SK-N-SH treated with all-trans-retinoic acid at 6 μM for 48 hours (cell line): ENCODE results near the gene ARMH1.
"Not testable (repeated sequence)": the region's sequence is repeated elsewhere in the genome, so short reads cannot be mapped to it uniquely, and the experiment has no call there.

ENCODE experiments used
- ATAC-seq: fragments of 200-7000 bp; cut with Tn5 transposase; 3 replicates; pipeline ENCODE4 v1.9.1; 2020; ENCODE audit warnings: mild to moderate bottlenecking, moderate library complexity
- BACH2 ChIP-seq: fragments of 250-450 bp; sonication (Bioruptor Pico); IDR thresholded peaks from 2 replicates; pipeline ENCODE4 v1.9.0; 2021; ENCODE audit warnings: mild to moderate bottlenecking, borderline replicate concordance
- CSDC2 ChIP-seq: fragments of 250-450 bp; sonication (Bioruptor Pico); IDR thresholded peaks from 2 replicates; pipeline ENCODE4 v1.5.0; 2020; ENCODE audit warnings: mild to moderate bottlenecking, moderate library complexity
- ESRRG ChIP-seq: fragments of 250-450 bp; sonication (Bioruptor Pico); IDR thresholded peaks from 2 replicates; pipeline ENCODE4 v1.6.1; 2021; ENCODE audit warnings: mild to moderate bottlenecking
- OSR1 ChIP-seq: fragments of 250-450 bp; sonication (Bioruptor Pico); IDR thresholded peaks from 2 replicates; pipeline ENCODE4 v1.8.0; 2022; ENCODE audit warnings: moderate library complexity, mild to moderate bottlenecking, inconsistent platforms
- POU6F1 ChIP-seq: fragments of 250-450 bp; sonication (Bioruptor Pico); IDR thresholded peaks from 2 replicates; pipeline ENCODE4 v1.8.0; 2021; ENCODE audit warnings: low read depth, mild to moderate bottlenecking, moderate library complexity, borderline replicate concordance
- PPARA ChIP-seq: fragments of 250-450 bp; sonication (Bioruptor Pico); IDR thresholded peaks from 2 replicates; pipeline ENCODE4 v1.5.0; 2020; ENCODE audit warnings: mild to moderate bottlenecking, borderline replicate concordance
- SNAI2 ChIP-seq: fragments of 250-450 bp; sonication (Bioruptor Pico); IDR thresholded peaks from 2 replicates; pipeline ENCODE4 v1.5.0; 2020; ENCODE audit warnings: mild to moderate bottlenecking, moderate library complexity
- TCF4 ChIP-seq: fragments of 250-450 bp; sonication (Bioruptor Pico); IDR thresholded peaks from 2 replicates; pipeline ENCODE4 v1.8.0; 2021; ENCODE audit warnings: mild to moderate bottlenecking, moderate library complexity, borderline replicate concordance
- TOX ChIP-seq: fragments of 250-450 bp; sonication (Bioruptor Pico); IDR thresholded peaks from 2 replicates; pipeline ENCODE4 v1.8.0; 2021; ENCODE audit warnings: mild to moderate bottlenecking, moderate library complexity, borderline replicate concordance
- ZC3H10 ChIP-seq: fragments of 250-450 bp; sonication (Bioruptor Pico); IDR thresholded peaks from 2 replicates; pipeline ENCODE4 v1.5.1; 2021; ENCODE audit warnings: mild to moderate bottlenecking, moderate library complexity
- ZFP3 ChIP-seq: fragments of 250-450 bp; sonication (Bioruptor Pico); IDR thresholded peaks from 2 replicates; pipeline ENCODE4 v1.5.0; 2020; ENCODE audit warnings: mild to moderate bottlenecking, moderate library complexity
- ZNF70 ChIP-seq: fragments of 450-650 bp; formaldehyde crosslinking; IDR thresholded peaks from 2 replicates; pipeline ENCODE4 v1.5.0; 2020; ENCODE audit warnings: mild to moderate bottlenecking, moderate library complexity
- TF ChIP-seq, protein P1 (sequence below): fragments of 250-450 bp; sonication (Bioruptor Pico); IDR thresholded peaks from 2 replicates; pipeline ENCODE4 v1.8.0; 2020; ENCODE audit warnings: mild to moderate bottlenecking, moderate library complexity, borderline replicate concordance
- TF ChIP-seq, protein P2 (sequence below): fragments of 250-450 bp; sonication (Bioruptor Pico); IDR thresholded peaks from 2 replicates; pipeline ENCODE4 v1.5.1; 2021; ENCODE audit warnings: mild to moderate bottlenecking, moderate library complexity

ARMH1 gene

GRCh38 chr1:44759077-44759476 is 84.6 kb downstream of the ARMH1 start:
- no peak for ATAC-seq
- no peak for TF ChIP-seq PPARA (CRISPR knock-in tag)
- no peak for TF ChIP-seq OSR1 (CRISPR knock-in tag)
- no peak for TF ChIP-seq ESRRG (CRISPR knock-in tag)
- no peak for TF ChIP-seq SNAI2 (CRISPR knock-in tag)
- TF ChIP-seq, protein P1, sequence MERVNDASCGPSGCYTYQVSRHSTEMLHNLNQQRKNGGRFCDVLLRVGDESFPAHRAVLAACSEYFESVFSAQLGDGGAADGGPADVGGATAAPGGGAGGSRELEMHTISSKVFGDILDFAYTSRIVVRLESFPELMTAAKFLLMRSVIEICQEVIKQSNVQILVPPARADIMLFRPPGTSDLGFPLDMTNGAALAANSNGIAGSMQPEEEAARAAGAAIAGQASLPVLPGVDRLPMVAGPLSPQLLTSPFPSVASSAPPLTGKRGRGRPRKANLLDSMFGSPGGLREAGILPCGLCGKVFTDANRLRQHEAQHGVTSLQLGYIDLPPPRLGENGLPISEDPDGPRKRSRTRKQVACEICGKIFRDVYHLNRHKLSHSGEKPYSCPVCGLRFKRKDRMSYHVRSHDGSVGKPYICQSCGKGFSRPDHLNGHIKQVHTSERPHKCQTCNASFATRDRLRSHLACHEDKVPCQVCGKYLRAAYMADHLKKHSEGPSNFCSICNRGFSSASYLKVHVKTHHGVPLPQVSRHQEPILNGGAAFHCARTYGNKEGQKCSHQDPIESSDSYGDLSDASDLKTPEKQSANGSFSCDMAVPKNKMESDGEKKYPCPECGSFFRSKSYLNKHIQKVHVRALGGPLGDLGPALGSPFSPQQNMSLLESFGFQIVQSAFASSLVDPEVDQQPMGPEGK: no peak
- TF ChIP-seq, protein P2, sequence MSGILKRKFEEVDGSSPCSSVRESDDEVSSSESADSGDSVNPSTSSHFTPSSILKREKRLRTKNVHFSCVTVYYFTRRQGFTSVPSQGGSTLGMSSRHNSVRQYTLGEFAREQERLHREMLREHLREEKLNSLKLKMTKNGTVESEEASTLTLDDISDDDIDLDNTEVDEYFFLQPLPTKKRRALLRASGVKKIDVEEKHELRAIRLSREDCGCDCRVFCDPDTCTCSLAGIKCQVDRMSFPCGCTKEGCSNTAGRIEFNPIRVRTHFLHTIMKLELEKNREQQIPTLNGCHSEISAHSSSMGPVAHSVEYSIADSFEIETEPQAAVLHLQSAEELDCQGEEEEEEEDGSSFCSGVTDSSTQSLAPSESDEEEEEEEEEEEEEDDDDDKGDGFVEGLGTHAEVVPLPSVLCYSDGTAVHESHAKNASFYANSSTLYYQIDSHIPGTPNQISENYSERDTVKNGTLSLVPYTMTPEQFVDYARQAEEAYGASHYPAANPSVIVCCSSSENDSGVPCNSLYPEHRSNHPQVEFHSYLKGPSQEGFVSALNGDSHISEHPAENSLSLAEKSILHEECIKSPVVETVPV (CRISPR knock-in tag): no peak
- TF ChIP-seq CSDC2 (CRISPR knock-in tag): no peak
- TF ChIP-seq ZNF70 (CRISPR knock-in tag): no peak
- no peak for TF ChIP-seq POU6F1 (CRISPR knock-in tag)
- no peak for TF ChIP-seq TCF4 (CRISPR knock-in tag)
- no peak for TF ChIP-seq BACH2 (CRISPR knock-in tag)
- no peak for TF ChIP-seq TOX (CRISPR knock-in tag)
- TF ChIP-seq ZFP3 (CRISPR knock-in tag): no peak
- TF ChIP-seq ZC3H10 (CRISPR knock-in tag): no peak

DNA sequence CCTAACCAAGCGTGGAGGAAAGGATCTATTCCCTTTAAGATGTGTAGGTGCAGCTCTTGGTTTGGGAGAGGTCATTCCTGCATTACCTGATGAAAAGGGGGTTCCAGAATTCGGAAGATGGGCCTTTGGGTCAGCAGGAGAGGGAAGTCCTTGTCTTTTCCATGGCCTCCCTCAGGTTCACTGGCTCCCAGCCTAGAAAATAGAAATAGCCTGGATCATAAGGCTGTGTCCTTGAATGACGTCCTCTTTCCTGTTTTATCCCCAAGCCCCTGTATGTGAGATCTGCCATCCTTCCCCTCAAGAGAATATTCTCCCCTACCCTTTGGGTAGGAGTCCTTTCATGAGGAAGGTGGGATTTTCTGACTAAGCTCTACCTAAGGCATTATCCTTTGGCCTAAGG is 86.4 kb downstream of the ARMH1 start:
- ATAC-seq: no peak
- no peak for TF ChIP-seq PPARA (CRISPR knock-in tag)

DNA sequence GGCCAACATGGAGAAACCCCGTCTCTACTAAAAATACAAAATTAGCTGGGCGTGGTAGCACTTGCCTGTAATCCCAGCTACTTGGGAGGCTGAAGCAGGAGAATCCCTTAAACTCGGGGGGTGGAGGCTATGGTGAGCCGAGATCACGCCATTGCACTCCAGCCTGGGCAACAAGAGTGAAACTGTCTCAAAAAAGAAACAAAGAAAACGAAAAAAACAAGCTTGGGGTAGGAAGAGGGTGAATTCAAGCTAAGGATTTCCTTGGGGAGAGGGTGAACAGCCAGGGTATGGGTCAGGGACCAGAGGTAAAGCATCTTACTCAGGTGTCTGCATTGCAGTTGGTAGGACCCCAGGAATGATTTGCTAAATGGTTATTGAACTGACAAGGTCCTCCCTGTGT is 91.9 kb downstream of the ARMH1 start:
- not testable (repeated sequence) for ATAC-seq
